Heart right ventricle (tissue), 16 donors: Measurements from ENCODE around the gene STRN3. TPM values are rescaled to one million over a fixed set of nuclear protein-coding genes. Genes with fewer than 3 reads are reported as not detected.
"Not testable (repeated sequence)": the region's sequence is repeated elsewhere in the genome, so short reads cannot be mapped to it uniquely, and the experiment has no call there.

Source experiments
- ATAC-seq, 8 donors: fragments of 200-7000 bp; cut with Tn5 transposase; one replicate each; pipeline ENCODE4 v1.9.1; 2020; ENCODE audit warnings: mild to moderate bottlenecking in 8 of 8, moderate library complexity in 8 of 8, moderate number of reproducible peaks in 1 of 8
- DNase-seq, 2 donors: peaks; one replicate each; pipeline ENCODE4 v3.0.0-alpha.2; 2020
- H3K27ac ChIP-seq, 10 donors: fragments of 200-600 bp; sonication (generic) in 2 of 10; one replicate each; pipeline versions ENCODE4 v1.5.0 to v1.8.0; 2020 to 2022; ENCODE audit warnings: mild to moderate bottlenecking in 3 of 10
- H3K27me3 ChIP-seq, 7 donors: fragments of 200-600 bp; one replicate each; pipeline ENCODE4 v1.8.0; 2021 to 2022; ENCODE audit warnings: mild to moderate bottlenecking in 2 of 7
- H3K36me3 ChIP-seq, 9 donors: fragments of 200-600 bp; sonication (generic) in 1 of 9; one replicate each; pipeline versions ENCODE4 v1.5.0 to v1.8.0; 2020 to 2022; ENCODE audit warnings: mild to moderate bottlenecking in 2 of 9
- H3K4me1 ChIP-seq, 9 donors: fragments of 200-600 bp; sonication (generic) in 1 of 9; one replicate each; pipeline versions ENCODE4 v1.5.0 to v1.8.0; 2020 to 2022; ENCODE audit warnings: mild to moderate bottlenecking in 4 of 9
- H3K4me3 ChIP-seq, 10 donors: fragments of 200-600 bp; sonication (generic) in 2 of 10; one replicate each; pipeline versions ENCODE4 v1.5.0 to v1.8.0; 2020 to 2022; ENCODE audit warnings: mild to moderate bottlenecking in 7 of 10, moderate library complexity in 2 of 10
- H3K9me3 ChIP-seq, 11 donors: fragments of 200-600 bp in 10 of 11; sonication (generic) in 2 of 11; one replicate each; pipeline versions ENCODE4 v1.5.0 to v1.8.0; 2013 to 2022; ENCODE audit warnings: mild to moderate bottlenecking in 2 of 11, control low read depth in 1 of 11, moderate library complexity in 1 of 11
- WGBS, 2 donors: extraction: QIAGEN DNeasy Blood & Tissue Kit; methylation state at CpG; one replicate each; pipeline ENCODE4 v1.1.7; 2013; ENCODE audit warnings: inconsistent platforms in 1 of 2; 5-methylcytosine and 5-hydroxymethylcytosine counted together
- intact Hi-C, 10 donors: fragments of 100-400 bp; cut with DNase I; formaldehyde crosslinking; loops; one replicate each; pipeline versions ENCODE4 v1.11.1 to v1.14.2; 2022
- polyA plus RNA-seq, 2 donors: library from polyadenylated mRNA; stranded (reverse); fragments of 200-250 nt; gene quantifications; one replicate each; pipeline ENCODE4 v1.2.3, GENCODE V29; 2013
- total RNA-seq, 10 donors: library from RNA; stranded (reverse); fragmentation: NEBNext Ultra II Directional in 3 of 10; extraction: Animal tissue kit (Norgen Biotek cat#: 25700) in 3 of 10; gene quantifications; one replicate each; pipeline versions ENCODE4 v1.2.1 to v1.2.4, GENCODE V29; 2021 to 2023
- TF ChIP-seq, protein P1 (sequence below), 9 donors: fragments of 200-600 bp; sonication (generic) in 2 of 9; IDR thresholded peaks; one replicate each; pipeline versions ENCODE4 v1.5.0 to v1.8.0; 2021 to 2022; ENCODE audit warnings: antibody characterized with exemption in 9 of 9, mild to moderate bottlenecking in 5 of 9, moderate library complexity in 1 of 9
- donor health status: Arrhythmogenic right ventricular cardiomyopathy.
- donor health status: ischemic (EF 13 %, LVEDD 7.1; RV severe dilation, severe dysfunction).
- donor health status: healthy with polysubstance abuse.
- donor health status: DM: no; HTN: yes; CAD: no.
- donor health status: DM: no; HTN: no; CAD: no.
- donor health status: ischemic (EF 25% LVEDD 6.9; RV normal size, moderate dysfunction).
- donor health status: ischemic (EF 25% LVEDD 5.7; RV mildly dilated, moderate dysfunction).
- donor health status: healthy.
- donor health status: DM: yes; HTN: yes; CAD: no.
- donor health status: Ischemic cardiomyopathy.
- donor health status: ischemic (EF 35%, LVEDD 5.7; RV mildly dilated, moderate dysfunction).
- donor health status: nonischemic (EF 11% LVEDD 7.7; RV severe dilation, severe dysfunction).
- donor health status: DM: yes; HTN: yes; CAD: no.
- donor health status: PGD.
- donor health status: ischemic (EF 29% LVEDD 5.4; RV normal size, mild dysfunction).
- donor health status: nonischemic (EF 23%, LVEDD 6.1; RV moderate dilation, normal function).

Gene STRN3
- total and polyA plus RNA-seq, 12 donors: 10.5 to 60.4 (median 50.2) TPM

DNA sequence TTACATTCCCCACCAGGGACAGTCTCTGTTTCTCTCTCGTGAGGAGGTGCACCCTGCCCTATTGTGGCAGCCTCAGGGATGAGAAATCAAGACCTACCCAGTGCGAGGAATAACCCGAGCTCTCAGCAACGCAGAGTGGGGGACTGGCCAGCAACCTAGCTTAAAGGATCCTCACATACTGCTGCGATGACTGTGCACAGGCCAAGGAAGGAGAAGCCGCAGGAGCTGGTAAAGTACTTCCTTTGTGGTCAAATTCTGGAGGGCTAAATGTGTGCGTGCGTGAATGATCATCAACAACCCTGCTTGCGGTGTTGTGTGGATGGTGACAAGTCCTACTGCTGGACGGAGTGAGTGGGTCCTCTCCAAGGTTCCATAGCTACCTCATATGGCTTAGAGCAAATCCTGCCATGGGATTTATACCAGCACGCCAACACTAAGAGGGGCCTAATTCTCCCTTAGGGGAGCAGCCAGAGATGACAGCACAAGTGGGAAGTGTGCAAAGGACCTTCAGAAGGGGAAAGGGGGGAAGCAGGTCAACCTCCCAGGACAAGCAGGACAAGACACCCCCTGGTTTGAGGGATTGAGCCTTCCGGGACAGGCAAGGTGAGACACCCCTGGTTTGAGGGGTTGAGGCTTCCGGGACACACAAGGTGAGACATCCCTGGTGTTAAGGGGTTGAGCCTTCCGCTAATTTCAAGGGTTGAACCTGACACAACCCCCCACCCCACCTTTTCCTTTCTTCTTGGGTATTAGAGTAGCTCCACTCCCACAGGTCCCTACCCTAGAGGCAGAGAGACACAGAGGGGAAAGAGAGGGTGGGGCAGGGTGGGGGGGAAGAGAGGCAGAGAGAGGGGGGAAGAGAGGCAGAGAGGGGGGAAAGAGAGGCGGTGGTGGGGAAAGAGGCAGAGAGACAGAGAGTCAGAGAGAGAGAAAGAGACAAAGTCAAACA is 59.5 kb downstream of the STRN3 start:
- Histone ChIP-seq H3K36me3 (peaks cover 0 to 34% (median 0%) of the 10 kb centered on the region in 9 donors), H3K27ac (no peak overlapping the region), H3K4me1 (peaks cover 0 to 20% (median 0%) of the 10 kb centered on the region in 9 donors), H3K4me3 (no peak overlapping the region), H3K9me3 (peaks cover 0 to 31% (median 14%) of the 10 kb centered on the region in 11 donors), H3K27me3 (no peaks in the 10 kb centered on the region)
- TF ChIP-seq, protein P1, sequence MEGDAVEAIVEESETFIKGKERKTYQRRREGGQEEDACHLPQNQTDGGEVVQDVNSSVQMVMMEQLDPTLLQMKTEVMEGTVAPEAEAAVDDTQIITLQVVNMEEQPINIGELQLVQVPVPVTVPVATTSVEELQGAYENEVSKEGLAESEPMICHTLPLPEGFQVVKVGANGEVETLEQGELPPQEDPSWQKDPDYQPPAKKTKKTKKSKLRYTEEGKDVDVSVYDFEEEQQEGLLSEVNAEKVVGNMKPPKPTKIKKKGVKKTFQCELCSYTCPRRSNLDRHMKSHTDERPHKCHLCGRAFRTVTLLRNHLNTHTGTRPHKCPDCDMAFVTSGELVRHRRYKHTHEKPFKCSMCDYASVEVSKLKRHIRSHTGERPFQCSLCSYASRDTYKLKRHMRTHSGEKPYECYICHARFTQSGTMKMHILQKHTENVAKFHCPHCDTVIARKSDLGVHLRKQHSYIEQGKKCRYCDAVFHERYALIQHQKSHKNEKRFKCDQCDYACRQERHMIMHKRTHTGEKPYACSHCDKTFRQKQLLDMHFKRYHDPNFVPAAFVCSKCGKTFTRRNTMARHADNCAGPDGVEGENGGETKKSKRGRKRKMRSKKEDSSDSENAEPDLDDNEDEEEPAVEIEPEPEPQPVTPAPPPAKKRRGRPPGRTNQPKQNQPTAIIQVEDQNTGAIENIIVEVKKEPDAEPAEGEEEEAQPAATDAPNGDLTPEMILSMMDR (IDR thresholded peaks at IDR 0.05): no peak
- intact Hi-C loops: no loop called here
- no peak for ATAC-seq
- no peak for DNase-seq
- WGBS, 2 donors: 94 to 96% methylated on average over 15 of the region's 15 CpGs

DNA sequence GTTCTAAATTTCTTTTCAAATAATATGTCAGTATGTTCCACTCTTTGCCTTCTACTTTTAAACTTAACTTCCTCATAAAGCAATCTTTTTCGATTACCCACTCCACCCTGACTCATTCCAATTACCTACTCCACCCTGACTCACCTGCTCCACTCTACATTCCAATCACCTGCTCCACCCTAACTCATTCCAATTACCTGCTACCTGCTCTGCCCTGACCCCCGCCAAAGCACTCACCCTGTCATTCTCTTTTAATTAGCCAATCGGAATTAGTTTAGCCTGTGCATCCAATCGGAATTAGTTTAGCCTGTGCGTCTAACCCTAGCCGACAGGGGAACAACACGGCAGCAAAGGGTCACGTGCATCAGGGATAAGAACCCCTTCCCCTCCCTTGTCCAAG is 60.3 kb downstream of the STRN3 start:
- intact Hi-C loops: not testable (repeated sequence)

DNA sequence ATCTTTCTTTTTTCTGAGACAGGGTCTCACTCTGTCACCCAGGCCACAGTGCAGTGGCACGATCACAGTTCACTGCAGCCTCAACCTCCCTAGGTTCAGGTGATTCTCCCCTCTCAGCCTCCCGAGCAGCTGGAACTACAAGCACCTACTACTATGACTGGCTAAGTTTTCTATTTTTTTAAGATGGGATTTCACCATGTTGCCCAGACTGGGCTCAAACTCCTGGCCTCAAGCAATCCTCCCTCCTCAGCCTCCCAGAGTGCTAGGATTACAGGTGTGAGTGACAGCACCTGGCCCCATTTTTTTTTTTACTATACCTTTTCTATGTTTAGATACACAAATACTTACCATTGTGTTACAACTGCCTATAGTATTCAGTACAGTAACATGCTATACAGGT is 63.6 kb downstream of the STRN3 start:
- H3K4me3 ChIP-seq, intact Hi-C loops, H3K27me3 ChIP-seq, DNase-seq, ATAC-seq, H3K27ac ChIP-seq: not testable (repeated sequence)
- 74 to 96% methylated on average over 2 of the region's 2 CpGs for whole genome bisulfite sequencing, 2 donors
- Histone ChIP-seq H3K4me1 (peaks cover 0 to 15% (median 7%) of the 10 kb centered on the region in 9 donors), H3K36me3 (peaks cover 0 to 34% (median 0%) of the 10 kb centered on the region in 9 donors), H3K9me3 (peaks cover 0 to 30% (median 14%) of the 10 kb centered on the region in 11 donors)

More for the DNA sequence above, 60.3 kb downstream of the STRN3 start:
- H3K4me3 ChIP-seq, DNase-seq, H3K27ac ChIP-seq, H3K27me3 ChIP-seq, ATAC-seq: not testable (repeated sequence)
- Histone ChIP-seq H3K36me3 (peaks cover 0 to 34% (median 0%) of the 10 kb centered on the region in 9 donors), H3K4me1 (peaks cover 0 to 13% (median 0%) of the 10 kb centered on the region in 9 donors), H3K9me3 (peaks cover 0 to 31% (median 14%) of the 10 kb centered on the region in 11 donors)
- 92 to 98% methylated on average over 8 of the region's 8 CpGs for WGBS, 2 donors

DNA sequence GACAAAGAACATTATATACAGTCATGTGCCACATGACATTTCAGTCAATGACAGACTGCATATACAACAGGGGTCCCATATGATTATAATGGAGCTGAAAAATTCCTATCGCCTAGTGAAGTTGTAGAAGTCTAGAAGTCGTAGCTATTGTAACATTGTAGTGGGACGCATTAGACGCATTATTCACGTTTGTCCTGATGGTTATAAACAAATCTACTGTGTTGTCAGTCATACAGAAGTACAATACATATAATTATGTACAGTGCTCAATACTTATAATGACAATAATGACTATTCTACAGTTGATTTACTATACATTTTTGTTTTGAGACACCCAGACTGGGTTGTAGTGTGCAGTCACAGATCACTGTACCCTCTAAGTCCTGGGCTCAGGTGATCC is 64.8 kb downstream of the STRN3 start:
- intact Hi-C loops: no loop called here
- H3K4me1 ChIP-seq: peaks cover 0 to 19% (median 8%) of the 10 kb centered on the region in 9 donors

DNA sequence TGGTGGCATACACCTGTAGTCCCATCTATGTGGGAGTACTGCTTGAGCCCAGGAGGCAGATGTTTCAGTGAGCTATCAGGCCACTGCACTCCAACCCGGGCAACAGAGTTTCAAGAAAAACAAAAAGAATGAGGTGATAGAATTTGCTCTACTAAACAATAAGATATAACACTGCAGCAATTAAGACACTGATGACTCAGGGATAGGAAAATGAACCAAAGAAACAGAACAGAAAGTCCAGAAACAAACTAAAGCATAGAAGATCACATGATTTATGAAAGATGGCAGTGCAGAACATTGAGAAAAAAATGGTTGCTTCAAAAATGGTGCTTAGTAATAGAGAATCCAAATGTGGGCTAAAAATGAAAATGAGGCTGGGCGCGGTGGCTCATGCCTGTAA is 66.0 kb downstream of the STRN3 start:
- H3K4me1 ChIP-seq: peaks cover 0 to 19% (median 8%) of the 10 kb centered on the region in 9 donors
- H3K36me3 ChIP-seq: peaks cover 0 to 28% (median 0%) of the 10 kb centered on the region in 9 donors
- no peaks in the 10 kb centered on the region for H3K27me3 ChIP-seq
- no peak overlapping the region for H3K27ac ChIP-seq
- intact Hi-C loops: no loop called here
- no peak overlapping the region for H3K4me3 ChIP-seq
- 97 to 98% methylated on average over 3 of the region's 3 CpGs for WGBS, 2 donors
- DNase-seq (no peak), ATAC-seq (no peak)
- TF ChIP-seq, protein P1 (IDR thresholded peaks at IDR 0.05): no peak
- H3K9me3 ChIP-seq: peaks cover 0 to 9% (median 0%) of the 10 kb centered on the region in 11 donors

More for the DNA sequence above, 64.8 kb downstream of the STRN3 start:
- DNase-seq (no peak), ATAC-seq (no peak)
- peaks cover 0 to 30% (median 0%) of the 10 kb centered on the region in 9 donors for H3K36me3 ChIP-seq
- TF ChIP-seq, protein P1 (IDR thresholded peaks at IDR 0.05): no peak
- H3K9me3 ChIP-seq: peaks cover 0 to 20% (median 9%) of the 10 kb centered on the region in 11 donors
- no peak overlapping the region for H3K4me3 ChIP-seq
- no peaks in the 10 kb centered on the region for H3K27me3 ChIP-seq
- 95 to 97% methylated on average over 5 of the region's 5 CpGs for WGBS, 2 donors
- H3K27ac ChIP-seq: no peak overlapping the region
